Endothelial cell of umbilical vein (primary cell): ENCODE results near the gene TPK1. TPM values are rescaled to one million over a fixed set of nuclear protein-coding genes. Genes with fewer than 3 reads are reported as not detected.

Experiments used
- BruUV-seq: library from RNA; stranded (reverse); fragments of 400-500 nt; replicated peaks from 2 replicates; lab custom pipeline; 2021; lab: Mats Ljungman, UMichigan
- CTCF ChIA-PET: fragments of 300-600, 350-600 bp; sonication (Branson Sonifier 250); formaldehyde crosslinking; loops from one replicate; lab custom pipeline; 2021; ENCODE audit warnings: antibody characterized with exemption, inconsistent platforms; lab: Charles Lee
- POLR2A ChIA-PET: fragments of 300-600, 350-600 bp; sonication (Branson Sonifier 250); formaldehyde crosslinking; loops from one replicate; lab custom pipeline; 2021; ENCODE audit warnings: antibody characterized with exemption, inconsistent platforms; lab: Charles Lee
- DNase-seq: peaks from one replicate; pipeline ENCODE4 v3.0.0-alpha.2; 2011; ENCODE audit warnings: low read depth, low spot score
- FAIRE-seq: peaks from 2 replicates; lab custom pipeline; 2011; peaks lifted over from hg19 to GRCh38; lab: Jason Lieb, UNC
- H2AFZ ChIP-seq: 2 replicates; pipeline ENCODE4 v1.6.0; 2012; ENCODE audit warnings: low read depth, low read length, control low read depth, inconsistent platforms
- H3K27ac ChIP-seq: 2 replicates; pipeline ENCODE4 v1.5.1; 2011; ENCODE audit warnings: low read depth, mild to moderate bottlenecking, control low read depth, low read length, moderate library complexity; ENCODE audit not compliant: insufficient read depth
- H3K27me3 ChIP-seq, 2 experiments: 2 replicates each; pipeline versions ENCODE4 v1.6.0 to v1.6.1; 2011; ENCODE audit warnings: low read length in 2 of 2, mixed read lengths in 1 of 2; ENCODE audit not compliant: control insufficient read depth in 2 of 2, insufficient read depth in 2 of 2
- H3K36me3 ChIP-seq, 2 experiments: 2 replicates in 1 of 2; 3 replicates in 1 of 2; pipeline ENCODE4 v1.5.1; 2011; ENCODE audit warnings: low read length in 2 of 2, mild to moderate bottlenecking in 1 of 2, moderate library complexity in 1 of 2; ENCODE audit not compliant: control insufficient read depth in 2 of 2, insufficient read depth in 2 of 2; ENCODE audit errors: extremely low read depth in 1 of 2
- H3K4me1 ChIP-seq: 3 replicates; pipeline ENCODE4 v1.5.1; 2011; ENCODE audit warnings: mild to moderate bottlenecking, low read length; ENCODE audit not compliant: control insufficient read depth, insufficient read depth; ENCODE audit errors: extremely low read depth
- H3K4me2 ChIP-seq: 2 replicates; pipeline ENCODE4 v1.6.1; 2011; ENCODE audit warnings: low read length, control low read depth, mixed read lengths; ENCODE audit not compliant: insufficient read depth
- H3K4me3 ChIP-seq, 3 experiments: fragments of 200-600 bp in 1 of 3; sonication (generic), shearing (Covaris generic) in 1 of 3; replicated peaks in 1 of 3; 2 replicates each; pipeline ENCODE4 v1.5.1; 2011 to 2016; ENCODE audit warnings: control low read depth in 3 of 3, low read length in 3 of 3, mild to moderate bottlenecking in 2 of 3, inconsistent platforms in 1 of 3, low read depth in 1 of 3, moderate library complexity in 1 of 3; ENCODE audit not compliant: insufficient read depth in 1 of 3
- H3K79me2 ChIP-seq: 2 replicates; pipeline ENCODE4 v1.6.0; 2012; ENCODE audit warnings: low read length, inconsistent platforms; ENCODE audit not compliant: control insufficient read depth, insufficient read depth
- H3K9ac ChIP-seq: replicated peaks from 2 replicates; pipeline ENCODE3; 2011; ENCODE audit warnings: low read length, control low read depth; ENCODE audit not compliant: insufficient read depth; ENCODE audit errors: extremely low read depth
- H3K9me1 ChIP-seq: replicated peaks from 3 replicates; pipeline ENCODE4 v1.6.0; 2011; ENCODE audit warnings: mild to moderate bottlenecking, low read length; ENCODE audit not compliant: control insufficient read depth, insufficient read depth; ENCODE audit errors: extremely low read depth
- H3K9me3 ChIP-seq: replicated peaks from 2 replicates; pipeline ENCODE4 v1.5.1; 2012; ENCODE audit warnings: low read length, inconsistent platforms; ENCODE audit not compliant: control insufficient read depth, insufficient read depth
- H4K20me1 ChIP-seq: replicated peaks from 2 replicates; pipeline ENCODE3; 2011; ENCODE audit warnings: mild to moderate bottlenecking, low read length; ENCODE audit not compliant: control insufficient read depth, insufficient read depth; ENCODE audit errors: extremely low read depth
- FOS ChIP-seq: IDR thresholded peaks from 2 replicates; pipeline ENCODE4 v1.6.1; 2011; ENCODE audit warnings: mild to moderate bottlenecking, low read length, moderate library complexity, borderline replicate concordance; ENCODE audit not compliant: insufficient read depth
- JUN ChIP-seq: IDR thresholded peaks from 2 replicates; pipeline ENCODE4 v1.6.1; 2011; ENCODE audit warnings: borderline replicate concordance, low read depth; ENCODE audit not compliant: insufficient read length, insufficient read depth
- MYC ChIP-seq: IDR thresholded peaks from one replicate; pipeline ENCODE4 v1.6.1; 2011; ENCODE audit warnings: mild to moderate bottlenecking, low read depth, low read length
- POLR2A ChIP-seq: IDR thresholded peaks from 2 replicates; pipeline ENCODE4 v1.6.1; 2012; ENCODE audit warnings: low read depth, mild to moderate bottlenecking, control low read depth, low read length
- dilution Hi-C: fragments of 300-500 bp; cut with MboI; formaldehyde crosslinking; loops from one replicate; pipeline ENCODE4 v1.15.0; 2019; ENCODE audit warnings: low sequenced_read_pairs; ENCODE audit not compliant: extremely low pct_ligation_motif_present
- intact Hi-C: fragments of 100-400 bp; cut with micrococcal nuclease; formaldehyde crosslinking; loops from one replicate; pipeline ENCODE4 v1.10.0; 2022
- polyA plus RNA-seq, 4 experiments: library from polyadenylated mRNA; depleted of rRNA in 3 of 4; stranded (reverse) in 3 of 4; unstranded in 1 of 4; fragments of >200 nt; gene quantifications; 2 replicates each; pipeline versions ENCODE4 v1.2.1 to v1.2.3, GENCODE V29; 2011 to 2012; ENCODE audit warnings: missing spikeins in 1 of 4
- total RNA-seq: library from RNA; stranded (reverse); gene quantifications from 2 replicates; pipeline ENCODE4 v1.2.3, GENCODE V29; 2021

TPK1 gene
- total and polyA plus RNA-seq, 2 donors (not counting 3 experiments of a cell fraction or from before 2014, with no cell fraction given), result 7.5 to 9.3 TPM

DNA sequence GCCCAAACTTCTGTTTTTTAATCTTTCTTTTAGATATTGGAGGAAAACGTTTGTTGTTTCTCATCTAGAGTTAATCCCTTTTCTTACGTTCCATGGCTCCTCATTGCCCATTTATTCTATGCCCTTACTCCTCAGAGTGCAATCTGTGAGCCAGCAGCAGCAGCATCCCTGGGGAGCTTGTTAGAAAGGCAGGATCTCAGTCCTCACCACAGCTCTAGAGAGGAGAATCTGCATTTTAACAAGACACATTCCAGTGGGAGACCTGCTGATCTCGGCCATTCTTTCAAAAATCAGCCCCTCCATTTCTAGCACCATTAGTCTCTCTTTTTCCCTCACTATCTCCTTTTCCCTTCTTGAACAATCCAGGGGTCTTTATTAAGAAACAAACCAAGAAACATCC lies 348.0 kb downstream of the TPK1 start:
- Histone ChIP-seq H3K9me3 (no peaks in the 10 kb centered on the region), H3K9me1 (no peaks in the 10 kb centered on the region), H3K4me1 (no peaks in the 10 kb centered on the region), H4K20me1 (no peaks in the 10 kb centered on the region), H3K9ac (no peak overlapping the region), H3K36me3 (no peaks in the 10 kb centered on the region), H3K4me2 (no peak overlapping the region), H3K4me3 (no peak overlapping the region), H3K27me3 (no peaks in the 10 kb centered on the region), H3K79me2 (no peaks in the 10 kb centered on the region), H3K27ac (no peak overlapping the region), H2AFZ (no peak overlapping the region)
- intact Hi-C loops (no loop called here), dilution Hi-C loops (no loop called here)
- BruUV-seq, result no TSS peak
- ChIA-PET POLR2A (no interaction called here), CTCF (no interaction called here)
- no peak for FAIRE-seq
- no peak for DNase-seq
- TF ChIP-seq JUN (no peak), FOS (no peak), MYC (no peak)

DNA sequence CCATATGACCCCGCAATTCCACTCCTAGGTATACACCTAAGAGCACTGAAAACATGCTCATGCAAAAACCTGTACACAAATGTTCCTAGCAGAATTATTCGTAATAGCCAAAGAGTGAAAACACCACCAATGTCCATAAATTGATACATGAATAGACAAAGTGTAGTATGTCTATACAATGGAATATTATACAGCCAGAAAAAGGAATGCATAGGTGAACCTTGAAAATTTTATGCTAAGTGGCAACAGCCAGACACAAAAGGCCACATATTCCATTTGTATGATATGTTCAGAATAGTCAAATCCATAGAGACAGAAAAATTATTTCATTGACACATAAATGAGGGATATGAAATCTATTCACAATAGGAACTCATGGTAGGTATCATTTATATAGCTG lies 351.4 kb downstream of the TPK1 start:
- H3K36me3 ChIP-seq, result no peaks in the 10 kb centered on the region
- no peaks in the 10 kb centered on the region for H3K4me1 ChIP-seq
- no peaks in the 10 kb centered on the region for H3K79me2 ChIP-seq
- H4K20me1 ChIP-seq, result no peaks in the 10 kb centered on the region
- CTCF ChIA-PET, result no interaction called here
- POLR2A ChIA-PET, result no interaction called here
- TF ChIP-seq POLR2A (no peak), MYC (no peak)
- no peak overlapping the region for H3K27ac ChIP-seq
- no peak for DNase-seq
- H3K4me2 ChIP-seq, result no peak overlapping the region
- FAIRE-seq, result no peak
- no peaks in the 10 kb centered on the region for H3K9me3 ChIP-seq
- BruUV-seq, result no TSS peak
- dilution Hi-C loops (no loop called here), intact Hi-C loops (no loop called here)
- no peak overlapping the region for H2AFZ ChIP-seq
- H3K9me1 ChIP-seq, result no peaks in the 10 kb centered on the region
- H3K27me3 ChIP-seq, result no peaks in the 10 kb centered on the region
- no peak overlapping the region for H3K9ac ChIP-seq
- no peak overlapping the region for H3K4me3 ChIP-seq
